NCI-H1694 (cell line): ENCODE measurements around the gene CLEC18A.
A peak's percentile ranks its signal among the peaks of the same experiment; 100 is the strongest.
"Not testable (repeated sequence)": the region's sequence is repeated elsewhere in the genome, so short reads cannot be mapped to it uniquely, and the experiment has no call there.

Source experiments
- DNase-seq: peaks from one replicate; lab custom pipeline; 2025; lab: John Stamatoyannopoulos, UW

CLEC18A gene

DNA sequence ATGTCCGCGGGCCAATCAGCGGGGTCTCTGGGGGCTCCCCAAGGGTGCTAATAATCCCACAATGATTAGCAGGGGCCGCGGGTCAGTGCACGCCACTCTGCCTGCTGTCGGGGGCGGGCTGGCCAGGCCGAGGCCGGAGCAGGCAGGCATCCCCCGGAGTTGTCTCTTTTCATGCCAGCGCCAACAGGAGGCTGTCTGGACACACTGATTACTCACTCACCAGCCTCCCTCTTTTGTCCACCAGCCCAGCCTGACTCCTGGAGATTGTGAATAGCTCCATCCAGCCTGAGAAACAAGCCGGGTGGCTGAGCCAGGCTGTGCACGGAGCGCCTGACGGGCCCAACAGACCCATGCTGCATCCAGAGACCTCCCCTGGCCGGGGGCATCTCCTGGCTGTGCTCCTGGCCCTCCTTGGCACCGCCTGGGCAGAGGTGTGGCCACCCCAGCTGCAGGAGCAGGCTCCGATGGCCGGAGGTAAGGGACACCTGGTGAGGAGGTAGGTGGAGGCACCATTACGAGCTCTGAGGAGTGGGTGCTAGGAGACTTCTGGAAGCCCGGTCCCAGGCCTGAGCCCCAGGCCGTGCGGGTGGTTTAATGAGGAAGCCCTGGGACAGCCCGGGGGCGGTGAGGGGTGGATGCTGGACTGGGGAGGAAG, at the start of gene CLEC18A:
Gene CLEC18A, plus strand, starts transcription at position 318 of the 655 bp plus-strand sequence. Its CDS starts 33 bp downstream, at position 351.
- not testable (repeated sequence) for DNase-seq

DNA sequence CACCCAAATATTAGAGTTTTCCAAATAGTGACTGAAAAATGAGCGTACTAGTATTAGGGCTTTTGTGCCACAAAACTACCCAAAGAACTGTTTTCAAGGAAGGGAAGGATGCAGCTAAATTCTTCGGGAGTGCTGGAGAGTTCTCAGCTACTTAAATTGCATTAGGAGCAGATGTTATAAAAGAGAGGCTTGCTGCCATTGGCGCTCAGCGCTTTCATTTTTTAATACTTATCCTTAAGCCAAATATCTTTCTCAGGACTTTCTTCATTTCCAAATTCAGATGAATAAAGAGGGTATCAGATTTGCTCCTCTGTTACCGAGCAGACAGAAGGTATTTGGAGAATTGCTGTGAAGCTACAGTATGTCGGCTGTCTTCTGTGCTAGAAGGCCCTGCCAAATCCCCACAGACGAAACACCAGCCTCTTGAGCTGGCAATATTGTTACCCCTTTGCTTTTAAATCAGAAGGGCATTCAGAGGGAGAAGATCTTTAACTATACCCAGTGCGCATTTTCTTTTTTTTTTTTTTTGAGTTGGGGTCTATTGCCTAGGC, 47.2 kb upstream of the CLEC18A start:
- DNase-seq: no peak

DNA sequence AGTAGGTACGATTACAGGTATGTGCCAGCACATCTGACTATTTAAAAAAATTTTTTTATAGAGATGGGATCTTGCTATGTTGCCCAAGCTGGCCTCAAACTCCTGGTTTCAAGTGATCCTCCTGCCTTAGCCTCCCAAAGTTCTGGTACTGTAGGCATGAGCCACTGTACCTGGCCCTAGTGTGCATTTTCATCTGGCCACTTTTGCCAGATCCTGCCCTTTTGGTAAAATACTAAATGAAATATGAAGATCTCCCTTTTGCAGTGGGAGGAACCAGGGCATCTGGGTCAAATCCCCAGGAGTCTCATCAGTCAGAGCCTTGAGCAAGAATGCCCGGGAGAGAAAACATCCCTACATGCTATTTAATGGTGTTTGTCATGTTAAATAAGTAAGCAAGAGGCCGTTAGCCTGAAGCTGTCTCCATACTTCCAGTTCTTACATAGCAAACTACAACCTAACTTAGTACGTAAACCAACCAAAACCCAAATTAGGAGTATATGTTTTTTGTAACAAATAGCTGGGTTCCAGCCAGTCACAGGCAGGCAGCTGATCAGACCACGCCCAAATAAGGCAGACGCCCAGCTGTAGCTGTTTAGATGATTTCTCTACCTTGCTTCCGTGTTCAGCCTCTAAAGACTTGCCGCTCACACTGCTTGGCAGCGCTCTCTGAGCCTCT, 46.5 kb upstream of the CLEC18A start:
- no peak for DNase-seq

DNA sequence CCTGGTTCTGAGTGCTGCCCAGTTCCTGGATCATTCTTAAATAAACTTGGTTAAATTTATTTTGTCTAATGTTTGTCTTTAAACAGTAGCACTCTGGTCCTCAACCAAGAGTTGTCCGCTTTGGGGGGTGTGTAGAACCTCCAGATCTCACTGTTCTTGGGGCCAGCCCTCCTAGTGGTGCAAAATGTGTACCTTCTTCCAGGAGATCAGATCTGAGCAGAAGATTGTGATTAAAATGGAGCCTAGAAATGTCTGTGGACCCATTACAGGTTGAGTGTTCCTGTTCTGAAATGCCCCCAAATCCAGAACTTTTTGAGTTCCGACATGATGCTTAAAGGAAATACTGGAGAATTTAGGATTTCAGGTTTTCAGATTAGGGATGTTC, 46.0 kb upstream of the CLEC18A start:
- DNase-seq: no peak

DNA sequence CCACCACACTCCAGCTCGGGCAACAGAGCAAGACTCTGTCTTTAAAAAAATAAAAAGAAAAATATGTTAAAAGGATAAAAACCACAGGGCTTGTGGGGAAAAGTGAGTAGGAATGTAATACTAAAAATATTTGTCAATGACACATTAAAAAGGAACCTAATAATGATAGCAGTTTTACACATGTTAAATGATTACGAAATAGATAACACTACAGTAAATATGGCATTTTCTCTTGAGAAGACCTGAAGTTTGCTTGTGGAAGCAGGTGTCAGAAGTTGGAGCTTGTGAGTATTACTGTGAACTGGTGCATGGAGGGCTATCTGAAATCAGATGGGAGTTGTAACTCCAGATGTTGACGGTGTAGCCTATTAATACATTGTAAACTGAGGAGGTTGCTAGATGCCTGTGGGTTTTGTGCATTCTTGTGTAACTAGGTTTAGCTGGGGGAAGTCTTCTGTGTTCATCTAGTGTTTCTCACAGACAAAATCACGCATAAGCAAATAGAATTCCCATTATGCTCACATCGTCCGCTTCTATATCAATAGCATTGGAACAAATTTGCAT, 44.2 kb upstream of the CLEC18A start:
- DNase-seq: no peak

DNA sequence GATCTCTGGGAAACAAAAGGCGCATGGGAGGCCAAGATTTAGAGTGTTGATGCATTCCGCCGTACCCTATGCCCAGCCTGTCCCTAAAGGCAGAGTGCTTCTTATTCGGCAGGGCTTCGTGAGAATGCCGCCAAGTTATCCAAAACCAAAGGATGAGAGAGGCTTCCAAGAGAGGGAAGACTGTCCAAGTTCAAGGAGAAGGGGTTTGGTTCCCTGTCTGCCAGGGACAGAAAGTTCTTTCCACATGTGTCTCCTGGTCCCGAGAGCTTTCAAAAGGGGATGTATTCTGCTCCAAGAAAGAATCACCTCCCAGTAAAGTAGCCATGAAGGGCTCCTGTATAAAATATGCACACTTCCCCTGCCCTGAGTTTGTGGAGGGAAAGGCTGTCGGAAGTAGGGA, 42.1 kb upstream of the CLEC18A start:
- DNase-seq: no peak

DNA sequence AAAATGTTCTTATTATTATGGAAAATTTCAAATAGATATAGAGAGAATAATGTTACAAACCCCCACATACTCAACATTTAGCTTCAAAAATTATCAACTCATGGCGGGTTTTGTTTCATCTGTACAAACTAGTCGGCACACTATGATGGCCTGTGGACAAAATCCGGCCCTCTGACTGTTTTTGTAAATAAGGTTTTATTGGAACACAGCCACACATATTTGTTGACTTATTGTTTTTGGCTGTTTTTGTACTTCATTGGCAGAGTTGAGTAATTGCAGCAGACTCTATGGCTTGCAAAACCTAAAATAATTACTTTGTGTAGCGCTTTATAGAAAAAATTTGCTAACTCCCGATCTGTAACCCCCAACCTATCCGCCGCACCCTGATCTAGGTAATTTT, 41.4 kb upstream of the CLEC18A start:
- DNase-seq: no peak

DNA sequence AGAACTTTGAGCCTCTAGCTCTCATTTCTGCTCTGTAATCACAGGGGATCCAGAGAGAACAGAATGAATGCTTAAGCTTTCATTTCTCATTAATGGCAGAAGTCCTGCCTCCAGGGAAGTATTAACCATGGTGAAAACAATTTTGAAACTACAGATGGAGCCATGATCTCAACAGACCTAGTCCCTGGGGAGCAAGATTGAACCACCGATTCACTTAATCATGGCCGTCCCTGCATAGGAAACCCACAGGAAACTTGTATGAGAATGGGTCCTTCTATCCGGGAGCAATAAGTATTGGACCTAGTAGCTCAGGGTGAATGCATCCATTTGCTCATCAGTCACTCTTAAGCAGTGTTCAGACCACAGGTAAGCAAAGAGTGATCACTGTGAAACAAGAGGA, 40.2 kb upstream of the CLEC18A start:
- DNase-seq: no peak

DNA sequence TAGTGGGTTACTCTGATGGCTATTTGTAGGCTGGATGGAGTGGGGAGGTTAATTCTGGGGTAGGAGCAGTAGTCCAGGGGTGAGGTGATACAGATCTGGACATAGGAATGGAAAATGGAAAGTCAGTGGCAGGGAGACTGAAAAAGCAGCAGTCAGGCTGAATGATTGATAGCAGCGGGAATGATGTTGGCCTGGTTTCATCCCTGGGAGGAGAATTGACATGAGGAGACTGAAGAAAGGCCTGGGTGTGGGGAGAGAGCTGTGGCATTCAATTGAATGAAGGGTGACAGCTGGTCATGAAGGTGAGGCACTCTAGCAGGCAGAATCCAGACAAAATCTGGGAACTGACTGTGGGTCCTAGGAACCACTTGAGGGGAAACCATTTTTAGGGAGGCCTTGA, 34.7 kb upstream of the CLEC18A start:
- DNase-seq: no peak

DNA sequence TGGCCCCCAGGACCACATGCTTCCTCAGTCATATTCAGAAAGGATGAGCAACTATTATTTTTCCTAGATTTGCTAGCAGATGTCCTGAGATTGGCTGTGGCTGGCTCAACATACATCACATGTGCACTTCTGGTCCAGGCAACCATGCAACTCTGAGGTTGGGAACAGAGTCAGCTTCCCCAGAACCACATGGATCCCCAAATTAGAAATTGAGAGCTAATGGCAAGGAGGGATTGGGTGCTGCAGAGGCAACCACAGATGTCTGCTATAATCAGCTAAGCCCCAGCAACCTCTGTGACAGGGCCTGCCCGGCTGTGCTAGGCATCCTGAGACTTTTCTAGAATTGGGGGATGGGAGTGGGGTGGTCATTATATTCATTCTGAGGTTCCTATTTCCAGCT, 33.8 kb upstream of the CLEC18A start:
- DNase-seq: no peak

DNA sequence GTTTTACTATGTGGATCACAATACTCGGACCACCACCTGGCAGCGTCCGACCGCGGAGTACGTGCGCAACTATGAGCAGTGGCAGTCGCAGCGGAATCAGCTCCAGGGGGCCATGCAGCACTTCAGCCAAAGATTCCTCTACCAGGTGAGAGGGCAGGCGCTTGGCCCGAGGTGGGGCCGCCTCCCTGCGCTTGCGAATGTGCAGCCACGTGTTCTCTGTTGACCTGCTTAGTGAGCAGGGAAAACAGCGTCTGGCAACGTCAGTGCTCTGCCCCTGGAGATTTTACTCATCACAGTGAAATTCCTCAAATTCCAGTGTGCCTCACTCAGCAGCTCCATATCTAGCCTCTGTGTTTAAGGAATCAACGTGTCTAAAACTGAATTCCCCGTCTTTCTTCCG, 33.4 kb upstream of the CLEC18A start:
- DNase-seq: no peak

DNA sequence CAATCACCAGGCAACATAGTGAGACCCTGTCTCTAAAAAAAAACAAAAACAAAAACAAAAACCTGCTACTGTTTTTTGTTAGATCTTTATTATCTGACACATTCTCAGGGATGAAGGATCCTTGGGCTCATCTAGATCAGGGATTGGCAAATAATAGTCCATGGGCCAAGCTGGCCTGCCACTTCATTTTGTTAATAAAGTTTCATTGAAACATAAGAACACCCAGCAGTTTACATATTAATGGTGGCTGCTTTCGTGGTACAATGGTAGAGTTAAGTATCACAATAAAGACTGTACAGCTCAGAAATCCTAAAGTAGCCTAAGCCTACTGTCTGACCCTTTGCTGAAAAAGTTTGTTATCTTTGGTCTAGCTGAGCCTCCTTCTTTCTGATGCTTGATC, 32.9 kb upstream of the CLEC18A start:
- no peak for DNase-seq

DNA sequence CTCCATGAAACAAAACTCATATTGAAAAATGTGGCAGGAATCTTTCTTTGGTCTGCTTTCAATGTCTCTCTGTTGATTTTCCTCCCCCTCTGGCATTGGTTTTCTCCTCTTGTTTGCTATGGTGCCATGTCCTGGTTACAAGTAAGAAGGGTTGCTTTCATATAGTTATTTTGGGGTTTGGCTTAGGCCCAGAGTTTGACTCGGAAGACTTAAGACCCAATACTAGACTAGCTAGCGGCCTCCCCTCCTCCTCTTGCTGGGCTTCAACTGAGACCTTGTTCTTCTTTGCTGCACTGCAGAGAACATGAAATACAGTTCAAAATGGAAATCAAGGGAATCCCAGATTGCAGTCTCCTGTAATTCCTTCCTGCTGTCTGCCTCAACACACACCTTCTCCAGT, 30.0 kb upstream of the CLEC18A start:
- no peak for DNase-seq

DNA sequence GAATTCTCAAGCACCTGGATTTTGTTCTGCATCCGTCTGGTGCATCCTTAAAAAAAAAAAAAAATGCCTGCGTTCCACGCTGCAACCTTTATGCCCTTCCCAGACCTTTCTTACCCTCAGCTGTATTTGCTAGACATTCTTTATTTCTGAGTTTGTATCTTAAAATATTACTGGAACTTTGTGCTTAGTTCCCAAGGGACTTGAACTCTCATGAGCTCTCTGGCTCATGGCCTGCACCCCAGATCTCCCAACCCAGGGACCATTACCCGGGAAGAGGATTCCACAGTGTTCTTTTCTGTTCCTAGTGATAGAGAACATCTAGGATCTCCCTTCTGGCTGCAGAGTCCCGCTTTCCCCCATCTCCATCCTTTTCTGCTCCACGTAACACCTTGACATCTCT, 28.9 kb upstream of the CLEC18A start:
- DNase-seq: no peak

DNA sequence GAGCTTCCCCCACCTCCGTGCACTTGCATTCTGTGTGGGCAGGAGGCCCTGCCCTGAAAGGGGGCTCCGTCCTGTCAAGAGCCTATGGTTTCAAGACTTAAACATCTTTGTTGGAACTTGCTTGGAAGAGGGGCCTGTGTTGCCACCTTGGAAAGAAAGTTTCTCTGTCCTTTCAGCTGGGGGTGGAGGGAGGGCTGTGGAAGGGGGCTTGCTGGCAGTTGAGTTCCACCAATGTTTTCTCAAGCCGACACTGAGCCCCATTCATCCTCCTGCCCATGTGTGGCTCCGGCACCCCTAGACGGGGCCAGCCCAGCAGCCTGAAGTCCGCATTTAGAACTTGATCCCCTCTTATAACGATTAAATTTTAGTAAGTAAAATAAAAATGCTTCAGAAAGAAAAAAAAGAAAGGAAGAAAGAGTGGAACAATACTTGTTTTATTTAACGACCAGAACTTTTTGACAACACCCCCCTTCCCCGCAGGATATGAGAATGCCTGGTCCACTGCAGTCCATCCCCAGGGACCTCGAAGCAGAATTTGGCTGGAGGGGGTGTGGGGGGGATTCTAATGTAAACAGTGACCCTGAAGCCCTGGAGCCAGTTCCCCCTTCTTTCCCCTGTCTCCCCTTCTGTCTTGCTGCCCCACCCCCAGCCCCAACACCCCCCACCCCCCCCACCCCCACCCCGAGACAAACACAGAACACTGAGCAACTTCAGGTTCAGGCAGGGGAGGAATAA, 26.9 kb upstream of the CLEC18A start:
- DNase-seq: no peak

DNA sequence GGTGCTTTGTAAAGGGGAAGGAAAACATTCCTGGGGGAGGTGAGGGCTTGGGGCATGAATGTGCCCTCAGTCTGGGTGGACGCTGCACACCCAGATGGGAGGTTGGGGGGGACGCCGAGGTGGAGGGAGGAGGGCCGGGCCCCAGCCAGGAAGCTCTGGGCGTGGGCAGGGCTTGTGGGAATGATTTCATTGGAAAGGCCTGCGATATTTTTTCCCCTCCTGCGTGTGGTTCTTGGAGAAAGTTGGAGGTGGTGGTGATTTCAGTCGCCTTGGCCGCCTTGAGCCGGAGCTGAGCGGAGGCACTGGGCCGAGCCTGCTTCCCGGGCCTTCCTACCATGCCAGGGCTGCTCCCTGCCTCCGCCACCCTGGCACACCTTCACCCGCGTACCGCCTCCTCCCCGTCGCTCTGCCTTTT, 26.4 kb upstream of the CLEC18A start:
- no peak for DNase-seq

DNA sequence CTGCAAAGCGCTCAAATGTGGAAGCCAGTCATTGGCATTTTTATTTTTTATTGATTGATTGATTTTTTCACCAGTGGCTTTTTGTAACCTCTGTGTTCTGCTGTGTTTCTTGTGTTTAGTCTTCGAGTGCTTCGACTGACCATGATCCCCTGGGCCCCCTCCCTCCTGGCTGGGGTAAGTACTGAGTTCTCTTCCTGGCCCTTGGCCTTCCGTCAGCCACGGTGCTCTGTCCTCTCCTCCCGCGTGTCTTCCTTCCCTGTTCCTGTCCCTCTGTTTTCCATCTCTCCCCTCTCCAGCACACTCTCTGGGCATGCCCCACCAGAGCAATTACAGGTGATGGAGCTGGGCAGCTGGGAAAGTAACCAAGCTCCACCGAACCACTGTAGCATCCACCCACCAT, 25.8 kb upstream of the CLEC18A start:
- no peak for DNase-seq

DNA sequence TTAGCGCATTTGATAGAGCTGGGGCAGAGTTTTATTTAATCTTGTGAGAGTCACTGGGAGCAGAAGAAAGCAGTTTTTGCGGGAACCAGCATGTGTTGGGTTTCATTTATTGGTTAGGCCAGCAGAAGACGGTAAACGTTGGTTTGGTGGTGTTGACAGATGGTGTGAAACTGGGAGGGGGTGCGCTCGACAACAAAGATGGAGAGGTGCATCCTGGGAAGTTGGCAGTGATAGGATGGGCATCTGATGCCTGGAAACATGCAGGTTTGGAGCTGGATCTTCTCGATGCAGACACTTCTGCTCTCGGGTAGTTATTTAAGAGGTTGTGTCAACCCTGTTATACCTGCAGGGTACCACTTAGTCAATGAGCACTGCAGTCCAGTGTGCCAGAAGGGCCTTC, 24.9 kb upstream of the CLEC18A start:
- peak; percentile 50 for DNase-seq

DNA sequence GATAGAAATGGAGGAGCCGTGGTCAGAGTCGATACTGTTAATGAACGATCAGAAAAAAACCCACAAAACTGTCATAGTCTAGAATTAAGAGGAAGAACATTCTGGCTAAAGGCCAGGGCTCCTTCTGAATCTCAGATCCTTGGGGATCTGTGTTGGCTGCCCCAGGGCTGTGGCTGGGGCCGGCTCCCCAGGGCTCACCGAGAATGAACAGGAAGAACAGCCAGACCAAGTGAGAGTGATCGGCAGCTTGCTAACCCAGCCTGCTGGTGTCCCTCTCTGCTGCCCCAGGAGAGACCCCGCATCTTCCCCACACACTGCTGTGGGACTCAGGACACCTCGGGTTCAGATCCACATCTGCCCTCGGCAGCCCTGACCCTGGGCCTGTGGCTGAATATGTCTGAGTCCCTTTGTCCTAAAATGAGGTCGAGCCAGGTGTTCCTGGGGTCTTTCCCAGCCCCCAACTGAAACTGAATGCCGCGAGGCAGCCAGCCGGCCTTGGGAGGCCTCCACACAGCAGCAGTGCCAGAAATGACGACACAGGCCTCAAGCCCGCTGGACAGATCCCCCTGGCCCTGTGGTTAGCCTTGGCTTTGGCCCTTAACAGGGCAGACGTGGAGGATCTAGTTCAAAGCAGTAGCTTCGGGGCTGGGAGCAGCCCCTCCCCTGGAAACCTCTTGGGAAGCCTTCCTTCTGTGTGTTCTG, 23.9 kb upstream of the CLEC18A start:
- DNase-seq: no peak

DNA sequence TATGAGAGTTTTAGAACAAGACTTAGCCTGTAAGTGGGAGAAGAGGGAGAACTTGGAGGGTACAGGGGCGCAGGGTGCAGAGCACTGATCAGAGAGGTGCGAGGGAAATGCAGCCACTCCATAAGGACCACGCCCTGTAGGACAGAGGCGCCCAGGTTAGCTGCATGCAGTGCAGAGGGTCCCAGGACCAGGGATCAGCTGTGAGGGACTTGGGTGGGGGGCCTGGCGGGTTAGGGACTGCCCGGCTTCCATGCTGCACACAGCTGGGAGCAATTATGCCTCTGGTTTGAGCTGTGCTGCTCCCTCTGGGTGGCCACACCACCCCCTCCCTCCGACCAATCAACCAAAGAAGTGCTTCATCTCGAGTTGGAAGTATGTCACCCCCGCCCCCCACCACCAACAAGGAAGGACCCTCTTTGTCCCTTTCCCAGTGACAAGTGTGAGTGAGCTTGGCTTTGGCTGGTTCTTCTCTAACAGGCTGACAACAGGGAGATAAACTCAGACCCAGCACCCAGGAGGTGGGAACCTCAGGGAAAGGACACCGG, 22.2 kb upstream of the CLEC18A start:
- no peak for DNase-seq

DNA sequence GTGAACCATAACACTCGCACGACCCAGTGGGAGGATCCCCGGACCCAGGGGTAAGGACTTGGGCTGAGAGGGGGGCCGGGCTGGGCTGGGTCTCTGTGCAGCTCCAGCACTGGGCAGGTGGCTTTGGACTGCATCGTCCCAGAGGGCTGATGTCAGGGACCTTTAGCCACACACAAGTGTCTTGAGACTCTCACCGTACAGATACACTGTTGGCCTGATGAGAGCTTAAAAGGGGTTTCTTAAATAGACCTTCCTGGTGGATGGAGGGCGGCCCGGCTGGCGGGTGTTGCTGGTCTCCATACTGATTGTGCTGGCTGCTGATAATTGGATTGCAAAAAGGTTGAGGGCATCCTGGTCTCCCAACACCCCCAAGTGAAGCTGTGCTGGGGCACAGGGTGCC, 21.7 kb upstream of the CLEC18A start:
- DNase-seq: no peak
